ENCODE measurements around the gene SSTR3. TPM values are rescaled to one million over a fixed set of nuclear protein-coding genes. Genes with fewer than 3 reads are reported as not detected.

SSTR3 gene
- total and polyA plus RNA-seq, 2 of the 4 experiments (the other 2 are of a cell fraction): under 0.01 to 0.07 TPM

DNA sequence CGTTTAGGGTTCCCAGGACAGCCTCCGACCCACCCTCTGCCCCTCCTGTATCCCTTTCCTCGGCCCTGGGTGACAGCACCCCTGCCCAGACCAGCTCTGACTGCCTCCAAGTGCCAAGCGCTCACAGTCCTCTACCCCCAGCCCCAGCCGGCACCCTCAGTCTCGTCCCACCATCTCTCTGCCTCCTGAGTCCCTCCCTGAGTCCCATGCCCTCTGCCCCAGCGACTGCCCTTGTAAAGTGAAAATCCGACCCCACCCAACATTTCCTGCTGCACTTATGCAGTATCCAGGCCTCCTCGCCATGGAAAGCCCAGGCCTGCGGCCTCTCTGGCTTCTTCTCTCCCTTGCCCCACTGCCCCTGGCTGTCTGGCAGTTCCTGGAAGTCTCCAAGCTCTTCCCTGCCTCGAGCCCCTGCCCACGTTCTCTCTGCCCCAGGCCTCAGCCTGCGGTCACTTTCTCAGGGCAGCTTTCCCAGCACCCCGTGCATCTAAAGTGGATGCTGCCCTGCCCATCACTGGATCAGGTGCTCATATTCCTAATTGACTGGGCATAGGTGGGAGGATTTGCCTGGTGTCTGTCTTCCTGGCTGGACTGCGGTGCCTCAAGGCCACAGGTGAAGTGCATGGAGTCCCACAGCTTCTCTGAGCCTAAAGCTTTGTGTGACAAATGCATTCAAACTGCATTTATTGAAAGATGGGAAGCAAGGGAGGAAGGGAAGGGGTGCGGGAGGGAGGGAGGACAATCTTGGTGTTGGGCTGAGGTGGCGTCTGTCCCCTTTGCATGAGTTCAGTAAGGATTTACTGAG is 44.9 kb downstream of the SSTR3 start:
- BruUV-seq (replicated peaks): no TSS peak
- TF ChIP-seq SMC3 (IDR thresholded peaks at IDR 0.05; ENCODE audit: low read depth, low read length): no peak
- no peak for TF ChIP-seq MAFK (IDR thresholded peaks at IDR 0.05; ENCODE audit: low read depth, low read length)
- TF ChIP-seq FOS (IDR thresholded peaks at IDR 0.05; ENCODE audit: low read depth, low read length): no peak
- no peak for TF ChIP-seq RFX5 (IDR thresholded peaks at IDR 0.05; ENCODE audit: low read depth, low read length)
- TF ChIP-seq, protein P1, sequence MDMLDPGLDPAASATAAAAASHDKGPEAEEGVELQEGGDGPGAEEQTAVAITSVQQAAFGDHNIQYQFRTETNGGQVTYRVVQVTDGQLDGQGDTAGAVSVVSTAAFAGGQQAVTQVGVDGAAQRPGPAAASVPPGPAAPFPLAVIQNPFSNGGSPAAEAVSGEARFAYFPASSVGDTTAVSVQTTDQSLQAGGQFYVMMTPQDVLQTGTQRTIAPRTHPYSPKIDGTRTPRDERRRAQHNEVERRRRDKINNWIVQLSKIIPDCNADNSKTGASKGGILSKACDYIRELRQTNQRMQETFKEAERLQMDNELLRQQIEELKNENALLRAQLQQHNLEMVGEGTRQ (IDR thresholded peaks at IDR 0.05; ENCODE audit: low read depth, low read length): no peak
- TF ChIP-seq, protein P2, sequence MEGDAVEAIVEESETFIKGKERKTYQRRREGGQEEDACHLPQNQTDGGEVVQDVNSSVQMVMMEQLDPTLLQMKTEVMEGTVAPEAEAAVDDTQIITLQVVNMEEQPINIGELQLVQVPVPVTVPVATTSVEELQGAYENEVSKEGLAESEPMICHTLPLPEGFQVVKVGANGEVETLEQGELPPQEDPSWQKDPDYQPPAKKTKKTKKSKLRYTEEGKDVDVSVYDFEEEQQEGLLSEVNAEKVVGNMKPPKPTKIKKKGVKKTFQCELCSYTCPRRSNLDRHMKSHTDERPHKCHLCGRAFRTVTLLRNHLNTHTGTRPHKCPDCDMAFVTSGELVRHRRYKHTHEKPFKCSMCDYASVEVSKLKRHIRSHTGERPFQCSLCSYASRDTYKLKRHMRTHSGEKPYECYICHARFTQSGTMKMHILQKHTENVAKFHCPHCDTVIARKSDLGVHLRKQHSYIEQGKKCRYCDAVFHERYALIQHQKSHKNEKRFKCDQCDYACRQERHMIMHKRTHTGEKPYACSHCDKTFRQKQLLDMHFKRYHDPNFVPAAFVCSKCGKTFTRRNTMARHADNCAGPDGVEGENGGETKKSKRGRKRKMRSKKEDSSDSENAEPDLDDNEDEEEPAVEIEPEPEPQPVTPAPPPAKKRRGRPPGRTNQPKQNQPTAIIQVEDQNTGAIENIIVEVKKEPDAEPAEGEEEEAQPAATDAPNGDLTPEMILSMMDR (conservative IDR thresholded peaks at IDR 0.05; ENCODE audit: low read depth, low read length): no peak
- no peak for TF ChIP-seq CEBPB (IDR thresholded peaks at IDR 0.05; ENCODE audit: low read depth, low read length)
- TF ChIP-seq RCOR1 (IDR thresholded peaks at IDR 0.05; ENCODE audit: insufficient replicate concordance, low read length): no peak
- TF ChIP-seq RAD21 (IDR thresholded peaks at IDR 0.05; ENCODE audit: low read length): no peak
- TF ChIP-seq CHD1 (IDR thresholded peaks at IDR 0.05; ENCODE audit: low read depth, low read length): no peak

More for the DNA sequence above, 44.9 kb downstream of the SSTR3 start:
- no peaks in the 10 kb centered on the region for H3K9me1 ChIP-seq (ENCODE audit: insufficient read depth, low read length)
- H3K4me3 ChIP-seq (ENCODE audit: insufficient read depth, low read depth, low read length): no peak overlapping the region
- in situ Hi-C loops (cut with MboI; ENCODE audit: low sequenced_read_pairs): no loop called here
- H3K79me1 ChIP-seq (ENCODE audit: low read depth in 1 of 2, low read length in 2 of 2): no peaks in the 10 kb centered on the region
- H3K23ac ChIP-seq (ENCODE audit: low read depth, low read length): no peak overlapping the region
- H3K18ac ChIP-seq (ENCODE audit: low read depth, low read length): no peak overlapping the region
- no peak overlapping the region for H3K4ac ChIP-seq (ENCODE audit: low read depth, low read length)
- H4K8ac ChIP-seq (ENCODE audit: low read depth in 2 of 2, low read length in 2 of 2): no peak overlapping the region
- peak overlapping the region; percentile 56 for H2AFZ ChIP-seq (replicated peaks; ENCODE audit: low read length, poor library complexity)
- H4K20me1 ChIP-seq (ENCODE audit: insufficient read depth, low read length): no peaks in the 10 kb centered on the region
- no peaks in the 10 kb centered on the region for H3K9me3 ChIP-seq (ENCODE audit: control insufficient read depth, insufficient read depth, low read length)
- no peak overlapping the region for H2BK120ac ChIP-seq (ENCODE audit: low read depth, low read length)
- DNase-seq (no peak), ATAC-seq (ENCODE audit: low read depth) (no peak)
- no peak overlapping the region for H2BK5ac ChIP-seq (ENCODE audit: low read depth, low read length, poor library complexity, severe bottlenecking)
- H3K4me1 ChIP-seq (ENCODE audit: control insufficient read depth, insufficient read depth, low read length): no peaks in the 10 kb centered on the region; the same call in 1 of the 2 replicates
- H3K14ac ChIP-seq (replicated peaks; ENCODE audit: low read depth, low read length): no peak overlapping the region
- H2AK5ac ChIP-seq (ENCODE audit: low read depth, low read length): no peak overlapping the region
- POLR2A ChIA-PET (ENCODE audit: unreplicated experiment): no interaction called here
- CTCF ChIA-PET: interaction anchor here (0.8 to 1.3 kb wide), 2 partner anchors 30 to 32 kb away, joined by 3 to 4 read pairs; no protein-coding TSS in a partner anchor
- H2BK15ac ChIP-seq (ENCODE audit: low read depth, low read length): no peak overlapping the region
- dilution Hi-C loops (cut with HindIII; ENCODE audit: low sequenced_read_pairs, unreplicated experiment): no loop called here
- H3K27me3 ChIP-seq (ENCODE audit: control insufficient read depth, insufficient read depth, low read length): peaks cover 24% of the 10 kb centered on the region
- H2BK20ac ChIP-seq (ENCODE audit: low read depth, low read length): no peak overlapping the region
- H4K5ac ChIP-seq (ENCODE audit: low read depth, low read length): no peak overlapping the region
- no peaks in the 10 kb centered on the region for H3K36me3 ChIP-seq (ENCODE audit: control insufficient read depth, insufficient read depth, low read length)
- H3K56ac ChIP-seq (ENCODE audit: extremely low read depth, insufficient read depth, low read length): no peak overlapping the region
- H3K9ac ChIP-seq (ENCODE audit: low read depth, low read length): no peak overlapping the region
- 79% methylated on average over 7 of the region's 17 CpGs; no CpG with 5 or more reads in 1 of the 2 experiments for WGBS, 2 experiments (ENCODE audit: extremely low coverage in 2 of 2, insufficient read length in 1 of 2)
- intact Hi-C loops (cut with micrococcal nuclease): no loop called here
- no peak overlapping the region for H4K91ac ChIP-seq (ENCODE audit: insufficient read depth, low read depth, low read length)
- no peak overlapping the region for H3K27ac ChIP-seq (ENCODE audit: insufficient read depth, low read length)
- no peak overlapping the region for H2AK9ac ChIP-seq (replicated peaks; ENCODE audit: low read depth, low read length, poor library complexity)
- no peak overlapping the region for H3K4me2 ChIP-seq (ENCODE audit: low read depth, low read length)
